GM18951 (cell line): Measurements from ENCODE around the gene TRPM1.
"Not testable (repeated sequence)": the region's sequence is repeated elsewhere in the genome, so short reads cannot be mapped to it uniquely, and the experiment has no call there.

Source experiments
- POLR2A ChIP-seq: IDR thresholded peaks from 4 replicates; pipeline ENCODE4 v1.6.1; 2011; ENCODE audit warnings: mild to moderate bottlenecking; ENCODE audit not compliant: insufficient read length, insufficient read depth; ENCODE audit errors: extremely low read depth
- in situ Hi-C: fragments of 300-500 bp; cut with MboI; formaldehyde crosslinking; loops from one replicate; pipeline ENCODE4 v1.12.0; 2022; ENCODE audit warnings: low sequenced_read_pairs, mixed read lengths, inconsistent platforms; ENCODE audit not compliant: unreplicated experiment

The TRPM1 gene

GRCh38 chr15:31102374-31103342 lies 1.1 kb upstream of the TRPM1 start:
- in situ Hi-C loops, result no loop called here
- no peak for TF ChIP-seq POLR2A

- TF ChIP-seq POLR2A, result no peak
- in situ Hi-C loops, result no loop called here
Measured at GRCh38 chr15:31102039-31102321, 455 bp upstream of the TRPM1 start.

- in situ Hi-C loops, result no loop called here
- no peak for TF ChIP-seq POLR2A
Measured at GRCh38 chr15:31100738-31101137, 787 bp downstream of the TRPM1 start.

GRCh38 chr15:31098953-31099740 lies 2.4 kb downstream of the TRPM1 start:
- TF ChIP-seq POLR2A, result no peak
- in situ Hi-C loops, result no loop called here

- in situ Hi-C loops, result no loop called here
- no peak for TF ChIP-seq POLR2A
Measured at GRCh38 chr15:31098491-31098917, 3.0 kb downstream of the TRPM1 start.

GRCh38 chr15:31096563-31096962 lies 5.0 kb downstream of the TRPM1 start:
- in situ Hi-C loops, result no loop called here
- TF ChIP-seq POLR2A, result no peak

GRCh38 chr15:31091481-31091880 lies 10.0 kb downstream of the TRPM1 start:
- TF ChIP-seq POLR2A, result no peak
- in situ Hi-C loops, result no loop called here

GRCh38 chr15:31090766-31091165 lies 10.8 kb downstream of the TRPM1 start:
- in situ Hi-C loops, result no loop called here
- TF ChIP-seq POLR2A, result no peak

- no peak for TF ChIP-seq POLR2A
- in situ Hi-C loops, result no loop called here
Measured at GRCh38 chr15:31089368-31090047, 12.0 kb downstream of the TRPM1 start.

- in situ Hi-C loops, result no loop called here
Measured at GRCh38 chr15:31088672-31089367, 12.7 kb downstream of the TRPM1 start.

GRCh38 chr15:31088041-31088440 lies 13.5 kb downstream of the TRPM1 start:
- in situ Hi-C loops, result not testable (repeated sequence)

More at GRCh38 chr15:31088672-31089367, 12.7 kb downstream of the TRPM1 start:
- TF ChIP-seq POLR2A, result no peak

- no peak for TF ChIP-seq POLR2A
- in situ Hi-C loops, result no loop called here
Measured at GRCh38 chr15:31086344-31086743, 15.2 kb downstream of the TRPM1 start.

GRCh38 chr15:31085359-31085758 lies 16.2 kb downstream of the TRPM1 start:
- no peak for TF ChIP-seq POLR2A
- in situ Hi-C loops, result no loop called here

GRCh38 chr15:31084176-31084575 lies 17.3 kb downstream of the TRPM1 start:
- in situ Hi-C loops, result no loop called here
- TF ChIP-seq POLR2A, result no peak
